Inferior parietal cortex (tissue), 1 donor: Measurements from ENCODE around the gene MXD4.

Experiments
- DNase-seq: peaks from one replicate; pipeline ENCODE4 v3.0.0-alpha.2; 2016; ENCODE audit errors: extremely low spot score

MXD4 gene, protein sequence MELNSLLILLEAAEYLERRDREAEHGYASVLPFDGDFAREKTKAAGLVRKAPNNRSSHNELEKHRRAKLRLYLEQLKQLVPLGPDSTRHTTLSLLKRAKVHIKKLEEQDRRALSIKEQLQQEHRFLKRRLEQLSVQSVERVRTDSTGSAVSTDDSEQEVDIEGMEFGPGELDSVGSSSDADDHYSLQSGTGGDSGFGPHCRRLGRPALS

GRCh38 chr4:2261853-2262144 lies at the start of gene MXD4:
MXD4 (minus strand) TSS chr4:2262109; CDS start chr4:2261980, 129 bp downstream.
- DNase-seq, result no peak

DNA sequence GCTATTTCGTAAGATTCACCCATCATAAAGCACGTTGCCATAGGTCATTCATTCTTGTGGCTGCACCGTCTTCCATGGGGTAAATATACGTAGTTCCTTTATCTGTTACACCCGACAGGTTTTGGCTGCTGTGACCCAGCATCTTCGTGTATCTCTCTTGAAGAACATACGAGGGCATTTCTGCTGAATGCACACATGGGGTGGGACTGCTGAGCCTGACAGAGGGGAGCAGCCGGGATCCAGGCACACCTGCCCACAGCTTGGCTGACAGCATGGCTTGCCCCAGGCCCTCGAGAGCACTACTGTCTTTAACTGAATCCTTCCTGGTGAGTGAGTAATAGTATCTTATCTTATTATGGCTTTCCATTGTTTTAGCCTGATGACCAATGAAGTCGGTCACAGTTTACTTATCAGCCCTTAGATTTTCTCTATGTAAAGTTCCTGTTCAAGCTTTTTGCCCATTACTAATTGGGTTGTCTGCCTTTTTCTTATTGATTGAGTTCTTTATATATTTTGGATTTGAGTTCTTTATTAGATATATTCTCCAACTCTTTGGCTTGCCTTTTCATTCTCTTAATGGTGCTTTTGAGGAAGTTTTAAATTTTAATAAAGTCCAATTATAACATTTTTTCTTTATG lies 45.0 kb upstream of the MXD4 start:
- no peak for DNase-seq

DNA sequence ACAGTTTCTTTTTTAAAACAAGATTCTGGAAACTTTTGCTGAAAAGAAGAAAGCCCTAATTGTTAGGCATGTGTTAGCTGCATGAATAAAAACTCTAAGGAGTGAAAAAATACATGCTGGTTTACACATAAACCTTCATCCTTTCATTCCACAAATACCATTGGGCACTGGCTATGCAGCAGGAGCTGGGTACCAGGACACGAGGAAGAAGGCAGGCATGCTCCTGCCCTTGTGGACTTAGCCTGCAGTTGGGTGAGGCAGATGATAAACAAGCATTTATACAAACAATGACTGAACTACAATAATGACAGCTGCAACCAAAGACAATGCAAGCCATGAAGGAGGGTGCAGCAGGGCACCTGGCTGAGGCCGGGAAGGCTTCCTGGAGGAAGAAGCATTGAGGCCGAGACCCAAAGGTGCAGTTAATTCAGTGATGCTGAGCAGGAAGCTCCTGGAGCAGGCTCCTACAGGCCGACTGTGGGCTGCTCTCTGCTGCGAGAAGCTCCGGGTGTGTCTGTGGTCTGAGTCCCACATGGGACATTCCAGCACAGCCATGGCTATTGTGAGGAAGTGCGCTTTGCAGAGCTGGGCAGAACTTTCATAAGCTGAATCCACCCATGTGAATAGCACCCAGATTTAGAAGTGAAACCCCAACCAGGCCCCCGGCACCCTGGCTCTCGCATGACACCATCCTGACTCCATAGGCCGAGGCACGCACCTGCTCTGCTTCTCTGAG lies 44.0 kb upstream of the MXD4 start:
- DNase-seq, result no peak

- DNase-seq, result no peak
Measured at GRCh38 chr4:2304877-2305561, 43.1 kb upstream of the MXD4 start.

- DNase-seq, result no peak
Measured at GRCh38 chr4:2304321-2304876, 42.5 kb upstream of the MXD4 start.

DNA sequence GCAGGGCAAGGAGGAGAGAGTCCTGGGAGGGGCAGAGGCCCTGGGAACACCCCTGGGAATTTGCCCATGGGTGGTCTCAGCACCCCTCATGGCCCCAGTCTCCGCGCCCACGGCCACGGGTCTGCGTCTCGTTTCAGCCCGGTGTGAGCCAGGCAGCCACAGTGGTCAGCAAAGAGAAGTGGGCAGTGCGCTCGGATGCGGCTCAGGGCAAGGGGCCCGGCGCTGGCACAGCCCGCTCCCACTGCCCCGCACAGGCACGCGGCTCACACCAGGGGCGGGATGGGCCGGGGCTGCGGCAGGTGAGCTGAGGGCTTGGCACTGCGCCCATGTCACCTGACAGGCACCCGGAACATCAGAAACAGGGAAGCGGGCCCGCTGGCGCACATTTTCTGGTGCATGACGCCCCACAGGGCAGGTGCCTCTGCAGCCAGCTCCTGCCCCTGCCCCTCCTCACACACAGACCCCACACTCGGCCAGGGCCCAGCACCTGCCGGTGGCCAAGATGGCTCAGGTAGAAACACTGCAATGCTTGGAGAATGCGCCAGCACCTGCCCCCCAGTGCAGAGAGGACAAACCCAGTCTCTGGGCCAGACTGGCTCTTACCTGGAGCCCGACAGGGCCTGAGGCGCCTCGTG lies 41.9 kb upstream of the MXD4 start:
- no peak for DNase-seq

- no peak for DNase-seq
Measured at GRCh38 chr4:2303121-2303685, 41.3 kb upstream of the MXD4 start.

DNA sequence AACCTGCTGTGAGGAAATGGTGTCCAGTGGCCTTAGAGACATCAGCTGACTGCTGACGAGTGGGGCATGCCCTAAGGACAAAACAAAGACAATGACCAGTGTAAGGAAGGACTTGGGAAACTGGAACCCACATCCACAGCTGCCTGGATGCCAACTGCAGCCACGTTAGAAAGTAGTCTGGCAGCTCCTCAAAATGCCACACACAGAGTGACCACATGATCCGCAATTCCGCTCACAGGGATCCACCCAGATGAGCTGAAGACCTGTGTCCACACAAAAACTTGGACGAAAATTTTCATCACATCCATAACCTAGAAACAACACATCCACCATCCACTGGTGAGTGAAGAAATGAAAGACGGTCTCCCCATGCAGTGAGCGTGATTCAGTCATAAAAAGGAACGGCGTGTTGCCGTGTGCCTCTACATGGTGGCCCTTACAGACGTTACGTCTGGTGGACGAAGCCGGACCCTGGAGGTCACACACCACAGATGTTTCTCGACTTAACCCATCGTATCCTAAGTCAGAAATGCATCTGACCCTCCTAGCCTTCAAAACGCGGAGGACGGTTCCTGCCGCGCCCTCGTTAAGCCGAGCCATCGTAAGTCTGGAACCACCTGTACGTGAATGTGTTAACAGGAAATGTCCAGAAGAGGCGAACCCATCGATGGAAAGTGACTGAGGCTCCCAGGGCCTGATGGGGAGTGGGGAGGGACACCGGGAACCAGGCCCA lies 40.6 kb upstream of the MXD4 start:
- no peak for DNase-seq

GRCh38 chr4:2301806-2302205 lies 39.9 kb upstream of the MXD4 start:
- no peak for DNase-seq

DNA sequence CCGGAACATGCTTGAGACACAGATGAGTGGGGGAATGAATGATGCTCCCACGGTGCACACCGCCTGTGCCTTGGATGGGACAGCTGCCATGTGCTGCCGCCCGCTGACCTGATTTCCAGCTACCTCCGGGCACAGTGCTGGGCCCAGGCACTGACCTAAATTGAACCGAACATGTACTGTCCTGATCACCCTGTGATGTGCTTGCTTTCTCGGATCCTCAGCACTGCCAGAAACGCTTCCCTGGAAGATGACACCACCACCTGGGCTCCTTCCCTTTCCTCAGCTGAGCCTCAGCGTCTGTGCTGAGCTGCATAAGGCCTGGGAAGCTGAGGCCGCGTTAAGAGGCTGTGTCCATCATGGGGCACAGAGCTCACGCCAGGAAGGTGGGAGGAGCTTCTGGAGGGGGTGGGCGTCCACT lies 39.3 kb upstream of the MXD4 start:
- no peak for DNase-seq

GRCh38 chr4:2300431-2301224 lies 38.7 kb upstream of the MXD4 start:
- no peak for DNase-seq

- no peak for DNase-seq
Measured at GRCh38 chr4:2299794-2300193, 37.9 kb upstream of the MXD4 start.

DNA sequence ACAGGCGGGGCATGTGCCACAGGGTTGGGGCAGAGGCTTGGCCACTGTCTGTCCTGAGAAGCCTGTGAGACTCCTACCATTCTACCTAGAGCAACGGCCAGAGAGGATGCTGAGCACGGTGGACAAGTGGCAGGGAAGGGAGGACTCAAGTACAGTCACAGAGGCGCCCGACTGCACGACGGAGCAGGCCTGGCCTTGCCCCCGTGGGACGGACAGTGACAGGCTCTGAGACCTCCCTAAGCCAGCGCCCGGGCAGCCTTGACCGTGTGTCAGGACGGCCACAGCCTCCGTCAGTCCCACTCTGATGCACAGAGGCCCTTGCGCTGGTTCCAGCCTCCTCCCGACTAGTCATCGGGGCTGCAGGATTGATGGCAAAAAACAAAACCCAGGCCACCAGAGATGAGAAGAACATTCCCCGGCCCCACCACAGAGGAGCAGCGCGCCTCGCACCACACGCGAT lies 36.7 kb upstream of the MXD4 start:
- no peak for DNase-seq

DNA sequence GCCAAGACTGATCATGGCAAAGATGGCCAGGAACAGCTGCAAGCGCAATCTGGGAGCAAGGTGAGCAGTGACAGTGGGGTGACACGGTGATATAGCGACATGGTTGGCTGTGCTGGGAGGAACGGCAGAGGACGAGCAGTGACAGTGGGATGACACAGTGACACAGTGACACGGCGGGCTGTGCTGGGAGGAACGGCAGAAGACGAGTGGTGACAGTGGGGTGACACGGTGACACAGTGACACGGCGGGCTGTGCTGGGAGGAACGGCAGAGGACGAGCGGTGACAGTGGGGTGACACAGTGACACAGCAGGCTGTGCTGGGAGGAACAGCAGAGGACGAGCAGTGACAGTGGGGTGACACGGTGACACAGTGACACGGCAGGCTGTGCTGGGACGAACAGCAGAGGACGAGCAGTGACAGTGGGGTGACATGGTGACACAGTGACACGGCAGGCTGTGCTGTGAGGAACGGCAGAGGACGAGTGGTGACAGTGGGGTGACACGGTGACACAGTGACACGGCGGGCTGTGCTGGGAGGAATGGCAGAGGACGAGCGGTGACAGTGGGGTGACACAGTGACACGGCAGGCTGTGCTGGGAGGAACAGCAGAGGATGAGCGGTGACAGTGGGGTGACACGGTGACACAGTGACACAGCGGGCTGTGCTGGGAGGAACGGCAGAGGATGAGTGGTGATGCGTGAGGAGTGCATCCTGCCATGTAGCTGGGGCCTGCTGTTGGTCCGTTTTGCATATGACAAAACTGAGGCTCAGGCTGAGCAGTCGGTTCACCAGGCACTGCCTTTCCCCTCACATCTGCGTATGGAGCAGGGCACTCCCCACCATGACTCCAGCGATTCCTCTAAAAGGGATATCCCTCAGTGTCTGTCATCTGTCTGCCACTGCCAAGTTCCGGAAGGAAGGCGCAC lies 36.0 kb upstream of the MXD4 start:
- DNase-seq, result no peak

DNA sequence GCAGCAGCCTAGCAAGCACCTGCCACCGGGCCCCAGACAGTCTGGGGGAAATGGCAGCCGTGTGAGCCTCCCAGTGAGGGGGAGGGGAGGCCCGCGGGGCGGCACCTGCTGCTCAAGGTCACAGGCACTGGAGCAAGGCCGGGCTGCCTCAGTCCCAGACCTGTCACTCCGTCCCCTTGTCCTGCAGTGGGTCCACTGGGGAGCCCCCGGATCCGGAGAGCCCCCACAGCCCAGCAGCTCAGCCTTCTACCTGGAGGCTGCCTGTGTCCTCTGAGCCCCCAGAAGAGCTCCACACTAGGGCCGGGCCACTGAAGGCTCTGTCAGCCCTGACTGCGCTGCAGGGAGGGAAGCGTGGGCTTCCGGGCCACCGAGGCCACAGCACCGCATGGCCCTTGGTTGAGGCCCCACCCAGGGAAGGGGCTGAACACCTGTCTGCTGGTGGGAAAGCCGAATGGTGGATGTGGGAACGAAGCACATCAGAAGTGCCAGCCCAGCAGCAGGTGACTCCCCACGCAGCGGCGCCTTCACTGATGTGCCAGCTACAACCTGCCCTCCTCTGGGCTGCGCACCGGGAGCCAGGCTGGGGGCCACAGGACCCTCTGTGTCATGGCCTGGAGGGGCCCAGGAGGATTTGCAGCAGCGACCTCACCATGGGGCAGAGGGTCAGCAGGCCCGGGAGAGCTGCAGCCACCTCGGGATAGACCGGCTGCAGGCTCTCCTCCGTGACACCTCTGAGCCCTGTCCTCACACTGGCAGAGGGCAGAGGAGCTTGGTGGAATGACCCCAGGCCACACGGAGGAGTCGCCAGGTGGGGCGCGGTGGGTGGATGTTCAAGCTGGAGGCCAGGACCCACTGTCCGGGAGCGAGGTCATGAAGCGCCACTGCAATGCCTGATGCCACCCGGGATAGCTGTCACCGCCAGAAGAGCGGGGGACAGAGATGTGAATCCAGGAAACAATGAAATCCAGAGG lies 35.0 kb upstream of the MXD4 start:
- no peak for DNase-seq

DNA sequence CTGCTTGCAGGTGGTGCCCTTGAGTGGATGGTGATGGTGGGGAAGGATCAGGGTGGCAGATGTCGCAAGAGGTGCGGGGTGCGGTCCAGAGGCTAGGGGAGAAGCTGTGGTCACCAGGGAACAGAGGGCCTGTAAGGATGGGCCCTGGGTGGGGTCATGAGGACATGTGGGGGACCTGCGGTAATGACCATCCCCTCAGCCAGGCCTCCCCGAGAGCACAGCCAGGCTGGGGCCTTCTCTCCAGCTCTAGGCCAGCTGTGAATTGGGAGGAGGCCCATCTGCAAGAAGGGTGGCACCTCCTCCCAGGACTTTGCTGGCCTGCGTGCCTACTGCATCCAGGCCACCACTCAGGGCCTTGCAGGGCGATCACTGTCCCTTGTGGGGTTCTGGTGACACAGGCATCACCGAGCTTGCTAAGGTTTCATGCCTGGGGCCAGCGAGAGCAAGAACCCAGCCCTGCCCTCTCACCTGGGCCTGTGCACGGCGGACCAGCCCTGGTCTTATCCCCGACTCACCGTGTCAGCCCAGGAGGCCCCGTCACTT lies 34.1 kb upstream of the MXD4 start:
- DNase-seq, result no peak

GRCh38 chr4:2295500-2295899 lies 33.6 kb upstream of the MXD4 start:
- no peak for DNase-seq
